CD14-positive monocyte (primary cell): ENCODE results near the gene NIN. TPM values are rescaled to one million over a fixed set of nuclear protein-coding genes. Genes with fewer than 3 reads are reported as not detected.

Source experiments
- DNase-seq, 3 donors: peaks; one replicate each; pipeline ENCODE4 v3.0.0-alpha.2; 2011 to 2022
- H2AFZ ChIP-seq: 2 replicates; pipeline ENCODE4 v1.6.0; 2012; ENCODE audit warnings: mild to moderate bottlenecking, low read depth, low read length, inconsistent platforms; ENCODE audit not compliant: insufficient read depth, poor library complexity, severe bottlenecking
- H3K27ac ChIP-seq, 2 donors: 1 replicate in 1 of 2; 2 replicates in 1 of 2; pipeline ENCODE4 v1.5.1; 2012 to 2013; ENCODE audit warnings: low read length in 2 of 2, control low read depth in 1 of 2, inconsistent platforms in 1 of 2, low read depth in 1 of 2, mild to moderate bottlenecking in 1 of 2
- H3K27me3 ChIP-seq, 2 donors: one replicate each; pipeline versions ENCODE4 v1.6.0 to v1.6.1; 2011 to 2013; ENCODE audit warnings: low read length in 2 of 2; ENCODE audit not compliant: control insufficient read depth in 2 of 2, insufficient read depth in 2 of 2
- H3K36me3 ChIP-seq, 2 donors: replicated peaks in 1 of 2; 1 replicate in 1 of 2; 2 replicates in 1 of 2; pipeline versions ENCODE4 v1.5.1 to v1.6.1; 2012 to 2013; ENCODE audit warnings: low read length in 2 of 2, control low read depth in 1 of 2, inconsistent platforms in 1 of 2, mild to moderate bottlenecking in 1 of 2; ENCODE audit not compliant: insufficient read depth in 2 of 2, control insufficient read depth in 1 of 2
- H3K4me1 ChIP-seq, 2 donors: 1 replicate in 1 of 2; 2 replicates in 1 of 2; pipeline versions ENCODE4 v1.5.1 to v1.6.1; 2012 to 2013; ENCODE audit warnings: low read length in 2 of 2, control low read depth in 1 of 2, inconsistent platforms in 1 of 2, mild to moderate bottlenecking in 1 of 2, moderate library complexity in 1 of 2; ENCODE audit not compliant: insufficient read depth in 2 of 2, control insufficient read depth in 1 of 2
- H3K4me2 ChIP-seq: replicated peaks from 2 replicates; pipeline ENCODE3; 2012; ENCODE audit warnings: low read length, moderate library complexity, mild to moderate bottlenecking; ENCODE audit not compliant: poor library complexity, severe bottlenecking; ENCODE audit errors: extremely low read depth
- H3K4me3 ChIP-seq, 3 experiments: fragments of 200-600 bp in 1 of 3; sonication (generic) in 1 of 3; replicated peaks in 1 of 3; 1 replicate in 2 of 3; 2 replicates in 1 of 3; pipeline ENCODE4 v1.5.1; 2011 to 2013; ENCODE audit warnings: low read length in 3 of 3, mild to moderate bottlenecking in 3 of 3, control low read depth in 2 of 3, low read depth in 2 of 3, inconsistent platforms in 1 of 3, moderate library complexity in 1 of 3
- H3K79me2 ChIP-seq: 2 replicates; pipeline ENCODE4 v1.6.0; 2012; ENCODE audit warnings: mild to moderate bottlenecking, control low read depth, inconsistent platforms, low read length, moderate library complexity; ENCODE audit not compliant: insufficient read depth
- H3K9ac ChIP-seq: 2 replicates; pipeline ENCODE4 v1.6.0; 2017; ENCODE audit warnings: low read length, mild to moderate bottlenecking; ENCODE audit not compliant: insufficient read depth, poor library complexity, severe bottlenecking
- H3K9me3 ChIP-seq, 2 donors: replicated peaks in 1 of 2; 1 replicate in 1 of 2; 2 replicates in 1 of 2; pipeline versions ENCODE4 v1.5.1 to v1.6.1; 2012 to 2013; ENCODE audit warnings: low read length in 2 of 2, control low read depth in 1 of 2; ENCODE audit not compliant: control insufficient read depth in 1 of 2, insufficient read depth in 1 of 2
- H4K20me1 ChIP-seq: 2 replicates; pipeline ENCODE4 v1.6.0; 2012; ENCODE audit warnings: mild to moderate bottlenecking, low read length, control low read depth, moderate library complexity; ENCODE audit not compliant: insufficient read depth
- H3K27ac Mint-ChIP-seq, 7 donors: one replicate each; pipeline ENCODE4 v1.8.0; 2020; ENCODE audit warnings: mild to moderate bottlenecking in 7 of 7, mixed read lengths in 7 of 7, moderate library complexity in 6 of 7, inconsistent platforms in 2 of 7
- H3K27me3 Mint-ChIP-seq, 3 donors: one replicate each; pipeline ENCODE4 v1.8.0; 2021 to 2022; ENCODE audit warnings: low read depth in 3 of 3, mild to moderate bottlenecking in 3 of 3, mixed read lengths in 3 of 3, moderate library complexity in 3 of 3, inconsistent platforms in 1 of 3
- H3K36me3 Mint-ChIP-seq, 2 donors: one replicate each; pipeline ENCODE4 v1.8.0; 2020; ENCODE audit warnings: mixed read lengths in 2 of 2, inconsistent platforms in 1 of 2, mild to moderate bottlenecking in 1 of 2
- H3K4me1 Mint-ChIP-seq: one replicate; pipeline ENCODE4 v1.8.0; 2020; ENCODE audit warnings: mild to moderate bottlenecking, mixed read lengths
- H3K4me3 Mint-ChIP-seq, 2 donors: one replicate each; pipeline ENCODE4 v1.8.0; 2020; ENCODE audit warnings: mild to moderate bottlenecking in 2 of 2, mixed read lengths in 2 of 2, moderate library complexity in 1 of 2
- H3K9me3 Mint-ChIP-seq, 7 donors: one replicate each; pipeline ENCODE4 v1.8.0; 2020 to 2022; ENCODE audit warnings: mixed read lengths in 7 of 7, mild to moderate bottlenecking in 6 of 7, moderate library complexity in 6 of 7, inconsistent platforms in 2 of 7
- CTCF ChIP-seq: fragments of 200-600 bp; IDR thresholded peaks from one replicate; pipeline ENCODE4 v1.8.0; 2022; ENCODE audit warnings: antibody characterized with exemption, mild to moderate bottlenecking
- WGBS: methylation state at CpG from one replicate; pipeline ENCODE4 v1.1.5; 2013; ENCODE audit warnings: missing lambda C conversion rate; ENCODE audit not compliant: insufficient coverage; 5-methylcytosine and 5-hydroxymethylcytosine counted together
- intact Hi-C, 2 donors: fragments of 100-400 bp; cut with micrococcal nuclease; formaldehyde crosslinking; loops; one replicate each; pipeline versions ENCODE4 v1.15.0 to v1.15.1; 2023
- polyA plus RNA-seq, 3 donors: library from polyadenylated mRNA; depleted of rRNA in 1 of 3; unstranded in 2 of 3; stranded (reverse) in 1 of 3; fragments of 300-500 nt in 2 of 3; fragments of >200 nt in 1 of 3; fragmentation: Illumina TruSeq in 2 of 3; gene quantifications; 1 replicate in 2 of 3; 2 replicates in 1 of 3; pipeline ENCODE4 v1.2.3, GENCODE V29; 2012 to 2021

NIN gene
- polyA plus RNA-seq, 3 donors = 15.3 to 29.1 (median 26.5) TPM

- Histone ChIP-seq H3K9ac (no peak overlapping the region), H3K4me3 (no peak overlapping the region), H3K4me1 (peaks cover 5% of the 10 kb centered on the region in 2 donors), H3K27me3 (no peaks in the 10 kb centered on the region), H3K27ac (no peak overlapping the region), H3K79me2 (no peaks in the 10 kb centered on the region), H3K9me3 (no peaks in the 10 kb centered on the region), H3K36me3 (no peaks in the 10 kb centered on the region), H3K4me2 (no peak overlapping the region), H4K20me1 (no peaks in the 10 kb centered on the region), H2AFZ (no peak overlapping the region)
- WGBS = 96% methylated on average over 4 of the region's 5 CpGs
- Mint-ChIP-seq H3K4me1 (peaks cover 12% of the 10 kb centered on the region), H3K27me3 (peaks cover 0 to 2% (median 0%) of the 10 kb centered on the region in 3 donors), H3K36me3 (peaks cover 0 to 2% of the 10 kb centered on the region in 2 donors), H3K9me3 (peaks cover 0 to 3% (median 0%) of the 10 kb centered on the region in 7 donors), H3K4me3 (no peak overlapping the region), H3K27ac (no peak overlapping the region)
- intact Hi-C loops = loop anchor here (5.0 to 10.0 kb wide), 2 partner anchors 37 to 45 kb away; no protein-coding TSS in a partner anchor
- DNase-seq = no peak
- no peak for TF ChIP-seq CTCF
Observed at GRCh38 chr14:50839691-50840090, 8.7 kb upstream of the NIN start.

- no peaks in the 10 kb centered on the region for H3K27me3 ChIP-seq
Observed at GRCh38 chr14:50839048-50839447, 8.1 kb upstream of the NIN start.

More at GRCh38 chr14:50839048-50839447, 8.1 kb upstream of the NIN start:
- no peak for TF ChIP-seq CTCF
- Histone ChIP-seq H3K79me2 (no peaks in the 10 kb centered on the region), H3K9me3 (no peaks in the 10 kb centered on the region), H3K36me3 (no peaks in the 10 kb centered on the region), H2AFZ (no peak overlapping the region), H3K9ac (no peak overlapping the region), H4K20me1 (no peaks in the 10 kb centered on the region), H3K4me3 (no peak overlapping the region), H3K4me2 (no peak overlapping the region), H3K27ac (no peak overlapping the region), H3K4me1 (peaks cover 5% of the 10 kb centered on the region in 2 donors)
- 0% methylated on average over 1 of the region's 1 CpG for WGBS
- intact Hi-C loops = loop anchor here in 1 of 2 donors (5.0 kb wide), 1 partner anchor 37 kb away; no protein-coding TSS in a partner anchor
- Mint-ChIP-seq H3K27me3 (peaks cover 0 to 2% (median 0%) of the 10 kb centered on the region in 3 donors), H3K4me3 (no peak overlapping the region), H3K27ac (no peak overlapping the region), H3K9me3 (peaks cover 0 to 3% (median 0%) of the 10 kb centered on the region in 7 donors), H3K36me3 (peaks cover 0 to 2% of the 10 kb centered on the region in 2 donors), H3K4me1 (peaks cover 12% of the 10 kb centered on the region)
- no peak for DNase-seq
